CD4-positive, alpha-beta T cell (primary cell): ENCODE results near the gene FSTL4. TPM values are rescaled to one million over a fixed set of nuclear protein-coding genes. Genes with fewer than 3 reads are reported as not detected.

Experiments used
- ATAC-seq: fragments of 200-7000 bp; cut with Tn5 transposase; one replicate; pipeline ENCODE4 v1.10.0; 2022; ENCODE audit warnings: mild to moderate bottlenecking; ENCODE audit not compliant: poor library complexity
- CTCF ChIA-PET: fragments of 350-600 bp; sonication (Branson Sonifier 250); formaldehyde crosslinking; loops from one replicate; lab custom pipeline; 2021; ENCODE audit warnings: antibody characterized with exemption, inconsistent platforms; lab: Charles Lee
- POLR2A ChIA-PET: fragments of 350-600 bp; sonication (Branson Sonifier 250); formaldehyde crosslinking; loops from one replicate; lab custom pipeline; 2021; ENCODE audit warnings: antibody characterized with exemption, inconsistent platforms; lab: Charles Lee
- DNase-seq, 14 experiments: peaks; one replicate each; pipeline ENCODE4 v3.0.0-alpha.2; 2013 to 2020; ENCODE audit warnings: mixed read lengths in 2 of 14
- H3K27ac ChIP-seq, 2 donors: one replicate each; pipeline versions ENCODE4 v1.5.1 to v1.7.0; 2013; ENCODE audit warnings: low read length in 2 of 2, low read depth in 1 of 2, mild to moderate bottlenecking in 1 of 2
- H3K27me3 ChIP-seq, 2 experiments: 1 replicate in 1 of 2; 2 replicates in 1 of 2; pipeline versions ENCODE4 v1.6.1 to v1.7.0; 2013; ENCODE audit warnings: low read length in 2 of 2, control low read depth in 1 of 2, mild to moderate bottlenecking in 1 of 2, moderate library complexity in 1 of 2; ENCODE audit not compliant: insufficient read depth in 2 of 2, control insufficient read depth in 1 of 2
- H3K36me3 ChIP-seq: one replicate; pipeline ENCODE4 v1.6.1; 2013; ENCODE audit warnings: low read length, control low read depth; ENCODE audit not compliant: insufficient read depth
- H3K4me1 ChIP-seq: one replicate; pipeline ENCODE4 v1.6.1; 2013; ENCODE audit warnings: low read length, control low read depth; ENCODE audit not compliant: insufficient read depth
- H3K4me3 ChIP-seq: one replicate; pipeline ENCODE4 v1.5.1; 2013; ENCODE audit warnings: mild to moderate bottlenecking, low read length, moderate library complexity
- H3K9me3 ChIP-seq, 2 experiments: 1 replicate in 1 of 2; 2 replicates in 1 of 2; pipeline versions ENCODE4 v1.6.1 to v1.7.0; 2013; ENCODE audit warnings: low read length in 2 of 2, mild to moderate bottlenecking in 2 of 2, control low read depth in 1 of 2, moderate library complexity in 1 of 2; ENCODE audit not compliant: control insufficient read depth in 1 of 2, insufficient read depth in 1 of 2
- H3K27ac Mint-ChIP-seq: one replicate; pipeline ENCODE4 v1.8.0; 2020; ENCODE audit warnings: mixed read lengths
- H3K27me3 Mint-ChIP-seq: one replicate; pipeline ENCODE4 v1.8.0; 2021; ENCODE audit warnings: mixed read lengths
- H3K36me3 Mint-ChIP-seq: one replicate; pipeline ENCODE4 v1.8.0; 2021; ENCODE audit warnings: low read depth, mixed read lengths
- H3K4me1 Mint-ChIP-seq: one replicate; pipeline ENCODE4 v1.8.0; 2021; ENCODE audit warnings: low read depth, mixed read lengths
- H3K4me3 Mint-ChIP-seq: one replicate; pipeline ENCODE4 v1.8.0; 2020; ENCODE audit warnings: mild to moderate bottlenecking, mixed read lengths
- H3K9me3 Mint-ChIP-seq: one replicate; pipeline ENCODE4 v1.8.0; 2020; ENCODE audit warnings: mixed read lengths
- intact Hi-C, 2 experiments: fragments of 100-400 bp; cut with DNase I in 1 of 2; cut with micrococcal nuclease in 1 of 2; formaldehyde crosslinking; loops; one replicate each; pipeline versions ENCODE4 v1.15.1 to v1.9.0; 2023 to 2025; cut with DNase I, micrococcal nuclease
- total RNA-seq, 174 experiments: library from RNA in 2 of 174; stranded (reverse) in 2 of 174; gene quantifications; one replicate each; pipeline ENCODE4 v1.2.3 and lab custom pipeline; 2021 to 2026
- TF ChIP-seq, protein P1 (sequence below): fragments of 200-600 bp; IDR thresholded peaks from one replicate; pipeline ENCODE4 v1.8.0; 2022; ENCODE audit warnings: antibody characterized with exemption, mild to moderate bottlenecking

FSTL4 gene
- total RNA-seq, 2 experiments from 2014 or later: not detected

DNA sequence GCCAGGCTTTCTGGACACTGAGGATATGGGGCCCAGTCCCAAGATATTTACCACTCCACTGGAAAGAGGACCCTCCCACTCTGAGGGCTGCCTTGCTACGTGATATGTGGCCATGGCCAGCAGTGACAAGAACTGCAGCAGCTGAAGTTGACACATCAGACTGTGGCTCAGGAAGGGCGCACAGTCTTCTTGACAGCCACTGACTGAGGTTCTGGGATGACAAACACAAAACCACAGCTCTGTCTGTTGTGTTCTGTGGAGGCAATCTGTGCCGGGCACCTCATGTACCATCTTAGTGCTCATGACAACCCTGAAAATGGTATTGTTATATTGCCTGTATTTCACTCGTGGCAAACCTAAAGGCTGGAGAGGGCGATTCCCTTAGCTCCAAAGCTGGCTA, 16.9 kb downstream of the FSTL4 start:
- POLR2A ChIA-PET: no interaction called here
- Mint-ChIP-seq H3K4me1 (no peaks in the 10 kb centered on the region), H3K9me3 (no peaks in the 10 kb centered on the region), H3K27me3 (peaks cover 32% of the 10 kb centered on the region), H3K4me3 (no peak overlapping the region), H3K27ac (no peak overlapping the region), H3K36me3 (no peaks in the 10 kb centered on the region)
- no peaks in the 10 kb centered on the region for H3K27me3 ChIP-seq
- no peaks in the 10 kb centered on the region for H3K4me1 ChIP-seq
- CTCF ChIA-PET: no interaction called here
- no peak for DNase-seq
- H3K27ac ChIP-seq: no peak overlapping the region
- intact Hi-C loops: no loop called here
- ATAC-seq: no peak
- TF ChIP-seq, protein P1, sequence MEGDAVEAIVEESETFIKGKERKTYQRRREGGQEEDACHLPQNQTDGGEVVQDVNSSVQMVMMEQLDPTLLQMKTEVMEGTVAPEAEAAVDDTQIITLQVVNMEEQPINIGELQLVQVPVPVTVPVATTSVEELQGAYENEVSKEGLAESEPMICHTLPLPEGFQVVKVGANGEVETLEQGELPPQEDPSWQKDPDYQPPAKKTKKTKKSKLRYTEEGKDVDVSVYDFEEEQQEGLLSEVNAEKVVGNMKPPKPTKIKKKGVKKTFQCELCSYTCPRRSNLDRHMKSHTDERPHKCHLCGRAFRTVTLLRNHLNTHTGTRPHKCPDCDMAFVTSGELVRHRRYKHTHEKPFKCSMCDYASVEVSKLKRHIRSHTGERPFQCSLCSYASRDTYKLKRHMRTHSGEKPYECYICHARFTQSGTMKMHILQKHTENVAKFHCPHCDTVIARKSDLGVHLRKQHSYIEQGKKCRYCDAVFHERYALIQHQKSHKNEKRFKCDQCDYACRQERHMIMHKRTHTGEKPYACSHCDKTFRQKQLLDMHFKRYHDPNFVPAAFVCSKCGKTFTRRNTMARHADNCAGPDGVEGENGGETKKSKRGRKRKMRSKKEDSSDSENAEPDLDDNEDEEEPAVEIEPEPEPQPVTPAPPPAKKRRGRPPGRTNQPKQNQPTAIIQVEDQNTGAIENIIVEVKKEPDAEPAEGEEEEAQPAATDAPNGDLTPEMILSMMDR: no peak
- H3K4me3 ChIP-seq: no peak overlapping the region
- H3K36me3 ChIP-seq: no peaks in the 10 kb centered on the region
- H3K9me3 ChIP-seq: no peaks in the 10 kb centered on the region

DNA sequence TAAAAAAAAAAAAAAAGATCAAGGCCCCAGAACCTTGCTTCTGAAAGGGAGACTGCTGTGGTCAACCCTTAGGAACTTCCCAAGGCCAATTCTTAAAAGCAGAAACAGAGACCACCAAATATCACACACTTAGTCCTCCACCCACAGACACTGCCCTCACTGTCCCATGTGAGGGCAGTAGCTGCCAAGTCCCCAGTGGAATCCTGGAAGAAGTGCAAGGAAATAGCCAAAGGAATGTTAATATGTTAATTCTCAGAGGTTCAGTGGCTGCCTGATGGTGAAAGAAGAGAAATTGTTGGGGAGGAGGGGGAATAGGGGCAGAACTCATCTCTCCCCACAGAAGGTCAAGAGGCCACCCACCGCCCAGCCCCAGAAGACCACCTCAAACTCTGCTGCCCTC, 23.1 kb downstream of the FSTL4 start:
- no peak overlapping the region for H3K4me3 ChIP-seq
- no peak for DNase-seq

DNA sequence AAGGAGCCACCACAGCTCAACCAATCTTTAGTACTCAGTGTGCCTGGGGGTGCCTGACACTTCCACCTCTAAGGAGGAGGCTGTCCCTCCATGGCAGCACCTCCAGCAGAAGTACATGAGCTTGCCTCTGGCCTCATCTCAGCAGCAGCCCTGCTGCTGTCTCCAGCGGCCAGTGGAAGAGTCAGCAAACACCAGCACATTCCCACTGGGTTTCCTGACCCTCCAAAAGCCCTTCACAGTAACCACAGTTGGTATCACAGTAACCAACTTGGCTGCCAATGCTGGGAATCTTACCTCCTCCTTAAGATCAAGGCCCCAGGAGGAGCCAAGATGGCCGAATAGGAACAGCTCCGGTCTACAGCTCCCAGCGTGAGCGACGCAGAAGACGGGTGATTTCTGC, 29.4 kb downstream of the FSTL4 start:
- Histone ChIP-seq H3K4me1 (no peaks in the 10 kb centered on the region), H3K9me3 (no peaks in the 10 kb centered on the region), H3K4me3 (no peak overlapping the region), H3K27me3 (peaks cover 0 to 2% of the 10 kb centered on the region in 2 experiments), H3K27ac (no peak overlapping the region), H3K36me3 (no peaks in the 10 kb centered on the region)
- no peaks in the 10 kb centered on the region for H3K4me1 Mint-ChIP-seq
- DNase-seq (no peak), ATAC-seq (no peak)
- no peaks in the 10 kb centered on the region for H3K9me3 Mint-ChIP-seq
- no peak overlapping the region for H3K27ac Mint-ChIP-seq
- peaks cover 46% of the 10 kb centered on the region for H3K27me3 Mint-ChIP-seq
- intact Hi-C loops: no loop called here
- TF ChIP-seq, protein P1: no peak
- ChIA-PET POLR2A (no interaction called here), CTCF (no interaction called here)
- H3K36me3 Mint-ChIP-seq: no peaks in the 10 kb centered on the region
- no peak overlapping the region for H3K4me3 Mint-ChIP-seq

More for the DNA sequence above, 23.1 kb downstream of the FSTL4 start:
- Histone ChIP-seq H3K36me3 (no peaks in the 10 kb centered on the region), H3K9me3 (peaks cover 0 to 3% of the 10 kb centered on the region in 2 experiments), H3K4me1 (no peaks in the 10 kb centered on the region), H3K27me3 (no peaks in the 10 kb centered on the region), H3K27ac (no peak overlapping the region)
- Mint-ChIP-seq H3K36me3 (no peaks in the 10 kb centered on the region), H3K9me3 (no peaks in the 10 kb centered on the region), H3K4me1 (no peaks in the 10 kb centered on the region), H3K4me3 (no peak overlapping the region), H3K27me3 (peaks cover 13% of the 10 kb centered on the region), H3K27ac (no peak overlapping the region)
- no peak for ATAC-seq
- intact Hi-C loops: no loop called here
- ChIA-PET POLR2A (no interaction called here), CTCF (no interaction called here)
- TF ChIP-seq, protein P1: no peak
